ENCODE data around the gene DDX18.

DDX18 gene

GRCh38 chr2:117814417-117815264 lies at the start of gene DDX18:
TSS of gene DDX18 (plus strand) at chr2:117814691. CDS start at chr2:117814778, 87 bp downstream.
- TF ChIP-seq CTCF (IDR thresholded peaks at IDR 0.05; ENCODE audit: insufficient read depth, low read length, missing control alignments): peak; percentile 99
- ChIA-PET POLR2A (interaction anchor here (0.6 to 1.2 kb wide), 5 partner anchors 20 to 189 kb away, joined by 3 to 5 read pairs (median 3); no protein-coding TSS in a partner anchor), CTCF (interaction anchor here (0.6 to 11.3 kb wide), 45 partner anchors 8 to 476 kb away, joined by 3 to 264 read pairs (median 6); partner anchors contain the start of genes CCDC93 and INSIG2)
- peak; percentile 84 for DNase-seq (ENCODE audit: low read depth, low spot score)
- H3K4me3 ChIP-seq (ENCODE audit: low read depth, low read length): peak within 1 kb of the TSS; percentile 96

DNA sequence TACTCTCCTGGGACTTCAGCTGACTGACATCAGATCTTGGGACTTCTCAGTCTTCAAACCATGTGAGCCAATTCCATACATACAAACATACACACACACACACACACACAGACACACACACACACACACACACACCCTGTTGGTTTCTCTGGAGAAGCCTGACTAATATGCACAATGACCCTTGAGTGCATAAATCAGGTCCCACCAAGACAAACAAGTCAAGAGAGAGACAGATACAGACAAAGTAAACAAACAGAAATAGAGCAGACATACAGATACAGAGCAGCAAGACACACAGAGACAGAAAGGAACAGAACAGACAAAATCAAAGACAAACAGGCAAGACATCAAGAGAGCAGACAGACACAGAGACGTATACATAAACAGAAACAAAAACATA lies 43.8 kb upstream of the DDX18 start:
- TF ChIP-seq CTCF (IDR thresholded peaks at IDR 0.05; ENCODE audit: insufficient read depth, low read length, missing control alignments): no peak
- DNase-seq (ENCODE audit: low read depth, low spot score): no peak
- H3K4me3 ChIP-seq (ENCODE audit: low read depth, low read length): no peak overlapping the region
- ChIA-PET CTCF (interaction anchor here (2.3 kb wide), 1 partner anchor 15 kb away, joined by 8 read pairs; no protein-coding TSS in a partner anchor), POLR2A (no interaction called here)

DNA sequence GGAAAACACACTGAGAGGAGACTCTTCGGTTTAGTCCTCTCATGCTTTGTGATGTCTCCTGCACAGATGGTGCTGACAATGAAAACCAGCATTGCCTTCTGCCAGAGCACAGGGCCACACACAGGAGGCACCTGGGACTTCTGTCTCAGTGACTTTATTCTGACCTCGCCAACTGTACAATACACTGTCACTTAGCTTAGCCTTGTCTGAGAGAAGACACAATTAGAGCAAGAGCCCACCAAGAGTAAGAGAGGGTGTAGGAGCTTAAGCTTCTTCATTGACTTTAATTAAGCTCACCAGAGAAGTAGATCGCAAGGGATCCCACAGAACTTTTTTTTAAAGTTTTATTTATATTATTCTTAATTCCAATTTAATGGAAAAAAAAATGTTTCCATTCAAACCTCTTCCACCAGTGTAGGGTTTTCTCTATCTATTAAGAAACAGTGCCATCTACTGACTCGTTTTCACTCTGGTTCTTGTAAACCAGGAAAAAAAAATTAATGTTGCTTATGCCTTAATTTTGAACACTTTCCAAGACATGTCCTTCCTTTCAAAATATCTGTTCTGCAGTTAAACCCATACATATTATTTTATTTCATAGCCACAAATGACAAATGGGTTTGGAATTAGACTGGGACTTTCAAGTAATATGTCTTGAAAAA lies 42.4 kb upstream of the DDX18 start:
- POLR2A ChIA-PET: no interaction called here
- no peak overlapping the region for H3K4me3 ChIP-seq (ENCODE audit: low read depth, low read length)
- no peak for DNase-seq (ENCODE audit: low read depth, low spot score)
- CTCF ChIA-PET: interaction anchor here (1.1 to 2.3 kb wide), 3 partner anchors 13 to 19 kb away, joined by 3 to 8 read pairs (median 6); no protein-coding TSS in a partner anchor
- no peak for TF ChIP-seq CTCF (IDR thresholded peaks at IDR 0.05; ENCODE audit: insufficient read depth, low read length, missing control alignments)

DNA sequence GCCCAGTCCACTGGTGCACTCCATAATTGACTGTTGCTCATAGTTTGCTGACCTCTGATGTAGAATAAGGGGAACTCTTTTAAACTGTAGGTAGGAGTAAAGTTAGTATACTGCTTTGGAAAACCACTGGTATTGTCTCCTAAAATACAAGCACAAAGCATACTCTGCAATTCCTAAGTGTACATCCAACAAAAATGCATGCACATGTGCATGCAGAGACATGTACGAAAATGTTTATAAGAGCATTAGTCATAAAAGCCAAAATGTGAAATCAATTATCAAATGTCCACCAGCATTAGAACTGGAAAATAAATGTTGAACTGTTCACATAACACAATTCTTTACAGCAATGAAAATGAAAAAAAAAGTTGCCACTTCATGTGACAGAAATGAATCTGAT lies 39.8 kb upstream of the DDX18 start:
- CTCF ChIA-PET: interaction anchor here (1.4 kb wide), 1 partner anchor 11 kb away, joined by 6 read pairs; no protein-coding TSS in a partner anchor
- POLR2A ChIA-PET: no interaction called here
- H3K4me3 ChIP-seq (ENCODE audit: low read depth, low read length): no peak overlapping the region
- TF ChIP-seq CTCF (IDR thresholded peaks at IDR 0.05; ENCODE audit: insufficient read depth, low read length, missing control alignments): no peak
- DNase-seq (ENCODE audit: low read depth, low spot score): no peak

GRCh38 chr2:117775703-117776219 lies 38.7 kb upstream of the DDX18 start:
- no peak for DNase-seq (ENCODE audit: low read depth, low spot score)

More at GRCh38 chr2:117775703-117776219, 38.7 kb upstream of the DDX18 start:
- ChIA-PET CTCF (interaction anchor here (1.4 kb wide), 1 partner anchor 10 kb away, joined by 6 read pairs; no protein-coding TSS in a partner anchor), POLR2A (no interaction called here)
- H3K4me3 ChIP-seq (ENCODE audit: low read depth, low read length): no peak overlapping the region
- no peak for TF ChIP-seq CTCF (IDR thresholded peaks at IDR 0.05; ENCODE audit: insufficient read depth, low read length, missing control alignments)

All from AG04449 (cell line).